ENCODE data around the gene FAM13C.

GRCh38 chr10:59342000-59342399 lies 20.3 kb downstream of the FAM13C start:
- TF ChIP-seq TOPORS (CRISPR knock-in tag; IDR thresholded peaks at IDR 0.05) (no peak), CTCF (CRISPR knock-in tag; IDR thresholded peaks at IDR 0.05) (no peak), MNT (IDR thresholded peaks at IDR 0.05) (no peak), IRF2 (CRISPR knock-in tag; IDR thresholded peaks at IDR 0.05) (no peak), EP300 (IDR thresholded peaks at IDR 0.05; ENCODE audit: low read depth in 2 of 2, low read length in 2 of 2) (no peak), EP300 (CRISPR knock-in tag; IDR thresholded peaks at IDR 0.05; ENCODE audit: borderline replicate concordance) (no peak), EZH2 (conservative IDR thresholded peaks at IDR 0.05; ENCODE audit: low read depth, low read length) (no peak), ETS1 (CRISPR knock-in tag; IDR thresholded peaks at IDR 0.05) (no peak), MXD4 (CRISPR knock-in tag; IDR thresholded peaks at IDR 0.05) (no peak)

Data from HepG2 (cell line).